NCI-H82 (cell line): Measurements from ENCODE around the gene GPR108.

Source experiments
- DNase-seq: peaks from one replicate; lab custom pipeline; 2025; lab: John Stamatoyannopoulos, UW

The GPR108 gene

DNA sequence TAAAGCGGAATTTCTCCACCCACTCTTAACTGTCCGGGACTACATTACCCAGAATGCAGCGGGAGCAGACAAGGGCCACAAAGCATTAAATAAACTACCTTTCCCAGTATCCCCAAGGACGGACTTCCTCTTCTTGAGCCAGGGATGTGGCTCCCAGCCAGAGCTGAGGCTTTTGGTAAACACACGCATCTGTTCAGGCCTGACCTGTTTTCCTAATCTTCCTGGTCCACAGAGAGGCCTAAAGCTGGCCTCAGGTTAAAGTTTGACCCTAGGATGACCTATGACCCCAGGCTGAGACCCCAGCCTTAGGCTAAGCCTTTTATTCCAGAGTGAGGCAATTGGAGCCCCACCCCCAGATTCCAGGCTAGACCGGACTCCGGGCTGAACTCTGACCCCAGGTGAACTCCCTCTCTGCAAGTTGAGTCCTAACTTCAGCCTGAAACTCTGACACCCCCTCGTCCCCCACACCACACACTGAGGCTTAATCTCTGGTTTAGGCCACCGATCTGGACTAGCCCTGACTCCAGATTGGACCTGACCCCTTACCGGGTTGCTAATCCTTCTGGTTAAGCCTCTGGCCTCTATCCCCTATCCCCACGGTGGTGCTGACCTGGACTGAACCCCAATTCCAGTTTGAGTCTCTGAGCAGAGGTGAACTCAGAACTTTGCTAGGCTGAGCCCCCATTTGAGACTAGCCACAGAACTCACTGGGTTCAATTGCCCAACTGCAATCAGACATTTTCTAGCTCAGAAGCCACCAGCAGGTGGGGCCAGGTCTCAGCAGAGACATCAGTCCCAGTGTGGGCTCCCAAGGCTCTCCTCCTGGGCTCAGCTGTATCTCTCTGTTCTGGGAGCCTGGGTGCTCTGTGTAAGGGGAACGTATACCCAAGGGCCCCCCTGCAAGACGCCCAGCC is 750 bp upstream of the GPR108 start:
- DNase-seq: peak; percentile 93

DNA sequence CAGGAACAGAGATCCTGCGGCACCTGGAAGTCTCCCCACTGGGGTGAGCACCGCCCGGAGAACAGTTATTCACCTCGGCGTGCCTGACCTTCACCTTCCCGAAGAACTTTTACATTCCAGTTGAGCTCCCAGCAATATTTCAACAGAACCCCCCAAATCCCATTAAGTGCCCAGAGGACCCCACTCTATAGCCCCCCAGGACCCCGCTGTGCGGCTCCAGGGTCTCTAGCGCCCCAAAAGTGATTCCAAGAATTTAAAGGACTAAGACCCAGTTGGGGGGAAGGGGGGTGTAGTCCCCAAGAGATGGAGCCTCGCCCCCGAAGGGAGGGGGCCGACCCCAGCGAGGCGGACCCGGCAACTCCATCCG is 480 bp downstream of the GPR108 start:
- DNase-seq: no peak

DNA sequence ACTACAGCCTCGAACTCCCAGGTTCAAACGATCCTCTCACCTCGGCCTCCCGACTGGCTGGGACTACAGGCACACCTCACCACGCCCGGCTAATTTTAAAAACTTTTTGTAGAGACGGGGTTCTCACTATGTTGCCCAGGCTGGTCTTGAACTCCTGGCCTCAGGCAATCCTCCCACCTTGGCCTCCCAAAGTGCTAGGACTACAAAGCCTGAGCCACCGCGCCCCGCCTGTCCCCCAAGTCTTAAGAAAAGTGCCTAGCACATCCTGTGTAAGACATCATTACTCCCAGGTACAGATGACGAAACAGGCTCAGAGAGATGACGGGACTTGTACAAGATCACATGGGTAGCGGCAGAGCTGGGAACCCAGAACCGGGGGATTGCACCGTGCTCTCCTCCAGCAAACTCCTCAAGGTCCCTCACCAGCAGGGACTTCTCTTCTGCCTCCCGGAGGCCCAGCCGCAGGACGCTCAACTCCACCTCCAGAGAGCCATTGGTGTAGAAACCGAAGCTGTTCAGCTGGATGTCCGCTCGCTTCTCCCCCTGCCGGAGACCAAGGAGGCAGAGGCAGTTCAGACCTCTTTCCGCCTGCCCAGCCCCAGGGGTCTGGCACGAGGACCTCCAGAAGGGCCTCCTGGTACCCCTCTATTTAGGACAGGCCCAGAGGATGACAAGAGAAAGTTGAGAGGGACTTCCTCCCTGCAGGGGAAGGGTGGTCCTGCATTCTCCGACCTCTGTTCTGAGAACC is 1.0 kb downstream of the GPR108 start:
- DNase-seq: peak; percentile 72

DNA sequence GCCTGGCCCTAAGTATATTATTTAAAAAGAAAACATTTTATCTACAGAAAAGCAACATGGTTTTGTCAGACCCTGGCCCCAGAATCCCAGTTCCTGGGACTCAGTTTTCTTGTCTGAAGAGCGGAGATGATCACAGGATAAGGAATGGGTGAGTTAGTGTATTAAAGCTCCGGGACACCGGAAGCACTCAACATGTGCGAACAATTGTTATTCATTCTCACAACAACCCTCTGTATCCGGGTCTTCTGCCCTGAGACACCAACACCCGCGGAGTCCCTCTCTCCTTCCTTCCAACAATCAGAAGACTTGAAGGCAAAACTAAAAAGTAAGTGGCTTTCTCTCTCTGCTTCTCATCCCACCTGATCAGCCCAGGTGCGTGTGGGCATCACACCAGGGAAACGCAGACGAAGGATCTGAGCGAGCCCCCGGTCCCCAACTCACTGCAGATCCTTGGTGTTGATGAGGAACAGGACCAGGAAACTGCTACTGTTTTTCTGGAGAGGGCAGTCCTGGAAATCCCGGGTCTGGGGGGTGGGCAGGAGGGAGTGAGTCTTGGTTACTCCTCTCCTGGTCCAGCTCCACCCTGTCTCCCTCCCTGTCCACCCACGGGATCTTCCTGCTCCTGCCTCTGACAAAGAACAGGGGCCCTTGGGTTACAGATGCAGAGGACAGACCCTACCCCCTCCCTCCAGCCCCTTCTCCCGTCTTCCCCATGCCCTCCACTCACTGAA is 2.0 kb downstream of the GPR108 start:
- DNase-seq: no peak

DNA sequence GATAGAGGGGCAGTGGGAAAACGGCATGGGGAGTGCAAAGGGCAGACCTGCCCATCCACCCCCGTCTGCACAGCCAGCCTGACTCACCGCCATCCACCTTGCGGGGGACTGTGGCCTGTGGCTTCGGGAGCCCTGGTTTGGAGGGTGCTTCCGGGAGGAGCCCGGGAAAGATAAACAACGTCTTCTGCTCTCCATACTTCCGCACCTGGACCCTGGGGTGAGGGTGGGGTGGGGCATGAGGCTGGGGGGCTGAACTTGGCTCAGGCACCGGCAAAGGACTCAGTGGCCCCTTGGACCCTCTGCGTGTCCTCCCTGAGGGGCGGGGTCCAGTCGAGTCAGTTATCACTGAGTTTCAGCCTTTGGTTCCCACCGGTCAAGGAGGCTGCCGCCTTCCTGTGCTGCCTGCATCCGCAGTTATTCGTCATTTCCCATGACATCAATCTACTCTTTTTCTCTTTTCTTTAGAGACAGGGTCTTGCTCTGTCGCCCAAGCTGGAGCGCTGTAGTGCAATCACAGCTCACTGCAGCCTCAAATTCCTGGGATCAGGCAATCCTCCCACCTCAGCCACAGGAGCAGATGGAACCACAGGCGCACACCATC is 3.2 kb downstream of the GPR108 start:
- no peak for DNase-seq

DNA sequence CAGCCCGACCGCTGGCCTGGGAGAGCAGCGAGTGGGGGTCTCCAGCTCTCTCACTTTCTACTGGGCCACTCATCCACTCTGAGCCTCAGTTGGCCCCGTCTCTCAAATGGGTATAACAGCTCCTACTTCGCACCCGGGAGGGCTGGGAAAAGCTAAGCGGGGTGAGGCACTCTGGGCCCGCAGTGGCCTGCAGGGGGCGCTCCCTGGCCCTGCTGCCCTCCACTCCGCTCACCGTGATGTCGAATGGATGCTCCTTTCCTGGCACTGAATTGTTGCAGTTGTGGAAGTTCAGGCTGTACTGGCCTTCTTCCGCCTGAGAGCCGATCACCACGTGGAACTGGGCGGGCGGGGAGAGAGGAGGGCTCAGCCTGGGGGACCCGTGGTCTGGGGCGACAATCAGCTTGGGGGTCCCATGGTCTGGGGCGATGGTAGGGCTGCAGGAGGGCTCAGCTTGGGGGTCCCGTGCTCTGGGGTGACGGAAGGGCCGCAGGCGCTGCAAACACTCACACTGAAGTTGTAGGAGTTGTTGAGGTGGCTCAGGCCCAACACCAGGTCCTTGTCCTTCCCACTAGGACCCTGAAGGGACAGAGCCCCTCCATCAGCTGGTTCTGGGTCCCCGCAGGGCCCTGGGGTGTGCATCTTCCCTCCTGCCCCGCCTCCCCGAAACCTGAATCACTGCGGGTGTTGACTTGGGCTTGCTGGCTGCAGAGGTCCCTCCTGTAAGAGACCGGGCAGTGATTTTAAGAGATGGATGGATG is 3.9 kb downstream of the GPR108 start:
- DNase-seq: no peak

DNA sequence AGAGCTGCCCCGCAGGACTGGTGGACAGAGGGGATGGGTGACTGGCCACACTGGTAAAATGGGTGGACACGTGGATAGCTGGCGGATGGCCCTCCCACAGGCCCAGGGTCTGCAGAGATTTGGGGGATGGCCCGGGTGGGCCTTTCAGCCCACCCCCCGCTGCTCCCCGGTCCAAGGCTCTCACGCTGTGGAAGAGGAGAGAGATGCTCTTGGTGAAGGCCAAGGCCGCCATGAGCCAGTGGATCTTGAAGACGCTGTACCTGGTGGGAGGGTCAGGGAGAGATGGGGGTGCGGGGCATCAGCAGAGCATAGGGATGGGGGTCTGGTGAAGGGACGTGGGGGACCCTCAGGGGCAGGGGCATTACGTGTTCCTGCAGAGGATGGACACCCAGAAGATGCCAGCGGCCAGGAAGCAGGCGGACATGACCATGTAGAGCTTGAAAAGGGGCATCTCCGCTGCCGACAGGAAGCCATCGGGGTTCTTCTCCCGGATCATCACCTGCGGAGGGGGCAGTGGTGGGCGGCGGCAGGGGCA is 4.5 kb downstream of the GPR108 start:
- DNase-seq: no peak

DNA sequence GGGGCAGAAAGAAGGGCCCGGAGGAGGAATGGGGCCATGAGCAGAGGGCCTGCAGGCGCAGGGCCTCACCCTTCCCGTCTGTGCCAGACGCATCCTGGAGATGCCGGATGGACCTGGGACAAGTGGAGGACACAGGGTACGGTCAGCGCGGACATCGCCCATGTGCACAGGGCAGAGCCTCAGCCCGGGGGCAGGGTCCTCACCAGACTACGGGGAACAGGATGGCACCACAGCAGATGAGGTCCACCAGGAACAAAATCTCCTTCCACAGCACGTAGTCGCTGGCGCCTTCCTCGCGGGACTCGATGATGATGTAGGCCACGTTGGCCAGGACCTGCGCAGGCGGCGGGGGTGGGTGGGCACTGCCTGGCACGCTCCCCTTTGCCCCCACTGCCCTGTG is 5.6 kb downstream of the GPR108 start:
- no peak for DNase-seq

DNA sequence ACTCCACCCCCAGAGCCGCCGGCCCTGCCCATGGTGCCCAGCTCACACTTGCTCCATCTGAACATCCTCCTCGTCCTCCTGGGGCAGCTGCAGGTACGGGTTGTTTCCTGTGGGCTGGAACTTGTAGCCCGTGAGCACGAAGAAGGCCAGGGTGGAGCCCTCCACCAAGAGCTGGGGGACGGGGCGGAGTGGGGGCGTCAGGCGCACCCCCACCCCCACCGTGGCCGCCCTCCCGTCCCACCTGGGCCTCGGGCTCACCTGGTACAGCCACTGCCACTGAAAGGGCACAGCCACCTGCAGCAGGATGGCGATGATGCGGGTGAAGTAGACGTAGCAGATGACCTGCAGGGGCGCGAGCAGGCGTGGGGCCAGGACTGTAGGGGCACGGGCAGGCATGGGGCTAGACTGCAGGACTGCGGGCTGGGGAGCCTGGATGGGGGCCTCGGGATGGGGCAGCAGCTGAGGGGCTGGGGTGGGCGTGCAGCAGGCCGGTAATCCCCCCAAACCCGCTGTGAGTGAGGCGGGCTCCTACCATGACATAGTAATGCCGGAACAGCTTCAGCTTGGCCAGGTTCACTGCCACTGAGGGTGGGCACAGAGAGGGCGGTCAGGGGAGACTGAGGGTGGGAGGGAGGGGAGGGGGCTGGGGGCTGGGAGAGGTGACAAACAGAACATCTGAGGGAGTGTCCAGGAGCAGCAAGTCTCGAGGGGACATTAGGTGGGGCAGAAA is 6.3 kb downstream of the GPR108 start:
- no peak for DNase-seq

DNA sequence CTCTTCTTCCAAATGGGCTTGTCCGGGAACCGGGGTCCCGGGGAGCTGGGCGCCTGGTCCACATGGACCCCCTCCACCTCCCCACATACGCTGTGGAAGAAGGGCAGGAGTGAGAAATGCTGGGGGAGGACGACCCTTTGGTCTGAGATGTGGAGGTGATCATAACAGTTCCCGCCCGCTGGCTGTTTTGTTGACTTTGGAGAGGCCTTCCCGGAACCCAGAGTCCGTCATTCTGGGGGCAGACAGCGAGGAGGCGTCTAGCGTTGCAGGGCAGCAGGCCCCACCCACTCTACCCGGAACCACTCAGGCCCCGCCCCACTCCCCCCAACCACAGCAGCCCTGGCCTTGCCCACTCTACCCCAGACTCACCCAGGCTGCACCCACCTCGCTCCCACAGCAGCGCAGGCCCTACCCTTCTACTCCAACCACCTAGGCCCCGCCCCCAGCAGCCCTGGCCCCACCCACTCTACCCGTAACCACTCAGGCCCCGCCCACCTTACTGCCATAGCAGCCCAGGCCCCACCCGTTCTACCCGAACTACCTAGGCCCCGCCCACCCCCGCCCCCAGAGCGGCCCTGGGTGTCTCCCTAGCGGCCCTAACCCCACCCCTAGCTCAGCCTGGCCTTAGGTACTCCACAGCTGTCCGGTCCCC is 7.1 kb downstream of the GPR108 start:
- peak; percentile 38 for DNase-seq

DNA sequence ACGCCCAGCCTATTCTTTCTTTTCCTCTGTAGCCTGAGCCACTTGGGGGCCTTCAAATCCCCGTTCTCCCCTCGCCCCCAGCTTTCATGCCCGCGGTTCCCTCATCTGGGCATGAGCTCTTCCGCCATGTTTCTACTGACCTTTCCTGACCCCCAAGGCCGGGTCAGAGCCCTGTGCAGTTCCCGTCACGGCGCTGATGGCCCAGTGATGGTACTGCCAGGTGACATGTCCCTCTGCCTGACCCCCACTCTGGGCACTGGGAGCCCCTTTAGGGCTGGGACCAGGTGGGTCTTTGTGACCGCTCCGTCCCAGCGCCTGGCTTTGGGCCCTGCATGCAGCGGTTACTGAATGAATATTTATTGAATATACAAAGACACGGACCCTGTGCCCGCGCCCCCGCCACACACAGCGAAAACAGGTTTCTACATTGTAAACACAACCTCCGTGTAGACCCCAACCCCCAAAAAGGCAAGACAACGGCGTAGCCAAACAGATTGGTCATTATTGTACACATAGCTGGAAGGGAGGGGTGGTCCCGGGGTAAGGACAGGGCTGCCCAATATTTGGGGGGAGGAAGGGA is 7.7 kb downstream of the GPR108 start:
- DNase-seq: no peak

DNA sequence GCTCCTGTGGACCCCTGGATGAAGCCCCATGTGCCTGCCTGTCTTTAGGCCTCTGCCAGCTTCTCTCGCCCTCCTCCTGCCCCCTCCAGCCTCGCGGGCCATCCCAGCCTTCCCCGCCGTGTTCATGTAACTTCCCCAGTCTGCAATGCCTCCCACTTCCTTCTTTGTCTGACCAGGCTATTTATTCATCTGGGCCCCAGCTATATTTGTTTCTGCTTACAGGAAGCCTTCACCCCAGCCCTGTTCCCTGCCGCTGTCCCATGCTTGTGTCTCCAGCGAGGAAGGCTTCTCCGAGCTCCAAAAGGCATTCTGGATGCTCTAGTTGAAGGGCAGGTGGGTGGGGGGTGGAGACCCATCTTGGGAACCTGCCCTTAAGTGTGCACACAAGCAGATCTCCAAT is 9.0 kb downstream of the GPR108 start:
- no peak for DNase-seq

DNA sequence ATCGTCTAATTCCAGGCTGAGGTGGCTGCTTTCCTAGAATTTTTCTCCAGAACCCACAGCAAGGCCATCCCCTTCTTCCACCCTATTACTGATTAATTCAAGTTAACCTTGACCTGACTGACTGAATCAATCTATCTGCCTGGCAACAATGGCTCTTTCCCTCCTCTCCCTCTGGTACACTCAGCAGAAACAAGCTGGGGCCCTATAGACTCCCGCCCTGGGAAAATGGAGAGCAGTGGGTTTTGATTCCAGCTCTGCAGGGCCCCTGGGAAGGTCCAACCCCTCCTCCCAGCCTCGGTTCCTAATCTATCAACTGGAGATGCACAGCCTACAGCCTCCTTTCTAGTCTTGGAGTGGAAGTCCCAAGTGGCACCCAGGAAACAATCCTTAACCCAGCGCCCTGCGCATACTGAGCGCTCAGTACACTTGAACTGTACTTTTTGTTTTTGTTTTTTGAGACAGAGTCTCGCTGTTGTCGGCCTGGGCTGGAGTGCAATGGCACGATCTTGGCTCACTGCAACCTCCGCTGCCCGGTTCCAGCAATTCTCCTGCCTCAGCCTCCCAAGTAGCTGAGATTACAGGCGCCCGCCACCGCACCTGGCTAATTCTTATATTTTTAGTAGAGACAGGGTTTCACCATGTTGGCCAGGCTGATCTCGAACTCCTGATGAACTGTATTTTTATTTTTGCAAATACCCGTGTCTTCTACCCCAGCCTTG is 11.7 kb downstream of the GPR108 start:
- no peak for DNase-seq

DNA sequence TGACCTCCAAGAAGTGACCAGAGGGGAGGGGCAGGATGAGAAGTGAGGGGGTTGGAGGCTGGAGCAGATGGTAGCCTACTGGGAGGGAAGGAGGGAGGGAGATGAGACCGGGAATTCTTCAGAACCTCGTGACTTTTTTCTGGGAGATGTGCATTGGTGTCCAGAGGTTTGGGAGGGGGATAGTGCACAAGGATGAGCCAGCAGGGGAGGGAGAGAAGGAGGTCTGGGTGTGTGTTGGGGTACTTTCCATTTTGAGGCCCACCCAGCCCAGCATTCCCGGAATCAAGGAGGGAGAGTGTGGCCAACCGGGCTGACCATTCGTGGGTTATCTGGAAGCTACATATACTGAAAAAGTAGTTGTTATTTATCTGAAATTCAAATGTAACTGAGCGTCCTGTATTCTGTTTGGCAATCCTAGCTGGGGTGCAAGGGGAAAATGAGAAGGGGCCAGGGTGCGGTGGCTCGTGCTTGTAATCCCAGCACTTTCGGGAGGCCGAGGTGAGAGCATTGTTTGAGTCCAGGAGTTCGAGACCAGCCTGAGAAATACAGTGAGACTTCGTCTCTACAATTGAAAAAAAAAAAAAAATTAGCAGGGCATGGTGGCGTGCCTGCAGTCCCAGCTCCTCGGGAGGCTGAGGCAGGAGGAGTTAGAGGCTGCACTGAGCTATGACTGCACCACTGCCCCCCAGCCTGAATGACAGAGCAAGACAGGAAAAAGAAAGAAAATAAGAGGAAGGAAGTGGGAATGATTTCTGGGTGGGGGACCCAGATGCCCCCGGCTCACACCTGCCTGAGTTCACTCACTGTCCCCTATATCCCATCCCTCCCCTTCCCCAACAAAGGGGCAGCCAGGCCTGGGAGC is 12.5 kb downstream of the GPR108 start:
- no peak for DNase-seq

DNA sequence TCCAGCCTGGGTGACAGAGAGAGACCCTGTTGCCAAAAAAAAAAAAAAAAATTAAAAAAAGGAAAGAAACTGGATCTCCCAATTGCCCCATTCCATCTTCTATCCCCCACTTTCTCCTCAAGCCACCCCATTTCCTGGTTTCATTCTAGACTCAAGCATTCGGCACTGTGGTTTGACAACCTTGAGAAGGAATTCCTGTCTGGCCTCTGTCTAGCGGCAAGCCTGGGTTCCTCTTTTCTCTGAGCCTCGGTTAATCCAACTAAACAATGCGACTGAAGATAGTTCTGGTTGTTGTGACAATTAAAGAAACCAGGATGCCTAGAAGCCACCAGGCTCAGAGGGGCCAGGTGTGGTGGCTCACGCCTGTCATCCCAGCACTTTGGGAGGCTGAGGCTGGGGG is 13.6 kb downstream of the GPR108 start:
- no peak for DNase-seq

DNA sequence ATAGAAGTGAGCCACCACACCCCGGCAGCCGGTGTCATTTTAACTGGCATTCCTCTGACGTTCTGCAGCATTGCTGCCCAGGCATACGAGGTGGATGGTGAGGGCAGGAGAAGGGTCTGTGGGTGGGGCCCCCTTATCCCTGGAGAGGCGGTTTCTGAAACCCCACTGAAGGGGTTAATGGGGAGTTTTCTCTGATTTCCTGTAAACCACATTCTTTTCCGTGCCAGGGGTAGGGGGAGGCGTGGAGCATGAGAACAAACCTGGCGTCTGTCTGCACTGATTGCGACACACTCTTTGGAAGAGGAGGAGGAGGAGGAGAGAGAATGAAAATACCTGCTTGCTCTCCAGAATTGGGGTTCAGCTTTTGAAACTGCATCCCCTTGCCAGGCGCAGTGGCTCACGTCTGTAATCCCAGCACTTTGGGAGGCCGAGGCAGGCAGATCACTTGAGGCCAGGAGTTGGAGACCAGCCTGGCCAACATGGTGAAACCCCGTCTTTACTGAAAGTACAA is 14.2 kb downstream of the GPR108 start:
- DNase-seq: no peak

DNA sequence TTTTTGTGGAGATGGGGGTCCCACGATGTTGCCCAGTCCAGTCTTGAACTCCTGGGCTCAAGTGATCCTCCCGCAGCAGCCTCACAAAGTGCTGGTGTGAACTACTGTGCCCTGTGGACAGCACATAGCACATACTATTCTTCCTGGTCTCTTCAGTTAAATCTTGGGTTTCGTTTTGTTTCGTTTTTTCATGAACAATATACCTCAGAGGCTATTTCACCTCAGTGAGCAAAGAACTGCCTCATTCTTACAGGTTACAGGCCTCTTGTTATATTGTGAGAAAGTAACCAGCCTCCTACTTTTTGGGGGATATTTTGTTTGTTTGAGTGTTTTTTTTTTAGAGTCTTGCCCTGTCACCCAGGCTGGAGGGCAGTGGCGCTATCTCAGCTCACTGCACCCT is 15.6 kb downstream of the GPR108 start:
- no peak for DNase-seq

DNA sequence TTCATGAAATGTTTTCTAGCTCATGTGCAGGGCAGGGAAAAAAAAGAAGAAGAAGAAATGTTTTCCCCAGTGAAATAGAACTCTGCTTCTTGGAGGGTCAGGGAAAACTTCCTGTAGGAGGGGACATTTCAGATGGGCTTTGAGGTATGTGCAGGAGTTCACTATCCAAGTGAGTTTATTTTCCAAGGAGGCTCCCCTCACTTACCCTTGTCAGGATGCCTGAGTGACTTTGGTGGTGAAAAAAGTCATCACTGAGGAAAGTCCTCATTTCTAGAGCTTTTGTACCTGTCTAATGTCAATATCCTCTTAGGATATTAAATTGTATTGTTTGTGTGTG is 16.3 kb downstream of the GPR108 start:
- DNase-seq: no peak
